ENCODE results near the gene CREBBP.

- no peak for TF ChIP-seq CTCF (IDR thresholded peaks at IDR 0.05)
- no peak for TF ChIP-seq POLR2A (IDR thresholded peaks at IDR 0.05)
These were observed 91.0 kb downstream of the CREBBP start for GRCh38 chr16:3789375-3790099.
